GM19193 (cell line): ENCODE measurements around the gene DNAJB5.

ENCODE experiments used
- POLR2A ChIP-seq: IDR thresholded peaks from 4 replicates; pipeline ENCODE4 v1.6.1; 2011; ENCODE audit not compliant: insufficient read depth, insufficient read length; ENCODE audit errors: extremely low read depth

Gene DNAJB5

GRCh38 chr9:34992376-34992951 is 2.9 kb downstream of the DNAJB5 start:
- TF ChIP-seq POLR2A = no peak

GRCh38 chr9:34993502-34994259 is 4.1 kb downstream of the DNAJB5 start:
- peak; percentile 30 for TF ChIP-seq POLR2A

- no peak for TF ChIP-seq POLR2A
Measured at GRCh38 chr9:34994260-34994899, 4.8 kb downstream of the DNAJB5 start.

GRCh38 chr9:34994900-34995669 is 5.5 kb downstream of the DNAJB5 start:
- TF ChIP-seq POLR2A = no peak

- TF ChIP-seq POLR2A = no peak
Measured at GRCh38 chr9:34995670-34996060, 6.1 kb downstream of the DNAJB5 start.

- TF ChIP-seq POLR2A = no peak
Measured at GRCh38 chr9:34996181-34996904, 6.8 kb downstream of the DNAJB5 start.

GRCh38 chr9:34996905-34997279 is 7.3 kb downstream of the DNAJB5 start:
- TF ChIP-seq POLR2A = no peak

- TF ChIP-seq POLR2A = no peak
Measured at GRCh38 chr9:34997379-34997781, 7.8 kb downstream of the DNAJB5 start.

- TF ChIP-seq POLR2A = no peak
Measured at GRCh38 chr9:34998266-34998665, 8.7 kb downstream of the DNAJB5 start.

- TF ChIP-seq POLR2A = no peak
Measured at GRCh38 chr9:34999576-34999975, 10.0 kb downstream of the DNAJB5 start.

- no peak for TF ChIP-seq POLR2A
Measured at GRCh38 chr9:35000535-35001284, 11.2 kb downstream of the DNAJB5 start.

- TF ChIP-seq POLR2A = no peak
Measured at GRCh38 chr9:35001285-35001677, 11.7 kb downstream of the DNAJB5 start.

GRCh38 chr9:35001803-35002502 is 12.4 kb downstream of the DNAJB5 start:
- TF ChIP-seq POLR2A = no peak
